SK-N-SH treated with all-trans-retinoic acid at 6 μM for 48 hours (cell line): ENCODE results near the gene PDE4B.
A peak's percentile ranks its signal among the peaks of the same experiment; 100 is the strongest.

Source experiments
- ATAC-seq: fragments of 200-7000 bp; cut with Tn5 transposase; 3 replicates; pipeline ENCODE4 v1.9.1; 2020; ENCODE audit warnings: mild to moderate bottlenecking, moderate library complexity
- ARNTL ChIP-seq: fragments of 450-650 bp; formaldehyde crosslinking; IDR thresholded peaks from 2 replicates; pipeline ENCODE4 v1.5.0; 2020; ENCODE audit warnings: low read depth, mild to moderate bottlenecking, moderate library complexity, borderline replicate concordance
- BACH2 ChIP-seq: fragments of 250-450 bp; sonication (Bioruptor Pico); IDR thresholded peaks from 2 replicates; pipeline ENCODE4 v1.9.0; 2021; ENCODE audit warnings: mild to moderate bottlenecking, borderline replicate concordance
- CREB5 ChIP-seq: fragments of 250-450 bp; sonication (Bioruptor Pico); IDR thresholded peaks from 2 replicates; pipeline ENCODE4 v1.5.1; 2020; ENCODE audit warnings: low read depth, mild to moderate bottlenecking, moderate library complexity
- CSDC2 ChIP-seq: fragments of 250-450 bp; sonication (Bioruptor Pico); IDR thresholded peaks from 2 replicates; pipeline ENCODE4 v1.5.0; 2020; ENCODE audit warnings: mild to moderate bottlenecking, moderate library complexity
- ESRRG ChIP-seq: fragments of 250-450 bp; sonication (Bioruptor Pico); IDR thresholded peaks from 2 replicates; pipeline ENCODE4 v1.6.1; 2021; ENCODE audit warnings: mild to moderate bottlenecking
- GLIS3 ChIP-seq: fragments of 250-450 bp; sonication (Bioruptor Pico); IDR thresholded peaks from 2 replicates; pipeline ENCODE4 v1.5.0; 2020; ENCODE audit warnings: mild to moderate bottlenecking, moderate library complexity
- ISL1 ChIP-seq: fragments of 250-450 bp; sonication (Bioruptor Pico); IDR thresholded peaks from 2 replicates; pipeline ENCODE4 v2.1.2; 2022; ENCODE audit warnings: mild to moderate bottlenecking, moderate library complexity
- OSR1 ChIP-seq: fragments of 250-450 bp; sonication (Bioruptor Pico); IDR thresholded peaks from 2 replicates; pipeline ENCODE4 v1.8.0; 2022; ENCODE audit warnings: moderate library complexity, mild to moderate bottlenecking, inconsistent platforms
- PATZ1 ChIP-seq: fragments of 250-450 bp; sonication (Bioruptor Pico); IDR thresholded peaks from 2 replicates; pipeline ENCODE4 v1.8.0; 2020; ENCODE audit warnings: mild to moderate bottlenecking, moderate library complexity, borderline replicate concordance
- RARB ChIP-seq: fragments of 250-450 bp; sonication (Bioruptor Pico); IDR thresholded peaks from 2 replicates; pipeline ENCODE4 v1.8.0; 2021; ENCODE audit warnings: mild to moderate bottlenecking, moderate library complexity
- SNAI2 ChIP-seq: fragments of 250-450 bp; sonication (Bioruptor Pico); IDR thresholded peaks from 2 replicates; pipeline ENCODE4 v1.5.0; 2020; ENCODE audit warnings: mild to moderate bottlenecking, moderate library complexity
- TCF4 ChIP-seq: fragments of 250-450 bp; sonication (Bioruptor Pico); IDR thresholded peaks from 2 replicates; pipeline ENCODE4 v1.8.0; 2021; ENCODE audit warnings: mild to moderate bottlenecking, moderate library complexity, borderline replicate concordance
- TOX ChIP-seq: fragments of 250-450 bp; sonication (Bioruptor Pico); IDR thresholded peaks from 2 replicates; pipeline ENCODE4 v1.8.0; 2021; ENCODE audit warnings: mild to moderate bottlenecking, moderate library complexity, borderline replicate concordance
- TSHZ2 ChIP-seq: fragments of 250-450 bp; sonication (Bioruptor Pico); IDR thresholded peaks from 2 replicates; pipeline ENCODE4 v1.5.0; 2020; ENCODE audit warnings: mild to moderate bottlenecking, moderate library complexity
- ZC3H10 ChIP-seq: fragments of 250-450 bp; sonication (Bioruptor Pico); IDR thresholded peaks from 2 replicates; pipeline ENCODE4 v1.5.1; 2021; ENCODE audit warnings: mild to moderate bottlenecking, moderate library complexity
- ZFP30 ChIP-seq: fragments of 450-650 bp; formaldehyde crosslinking; IDR thresholded peaks from 2 replicates; pipeline ENCODE4 v1.5.0; 2022; ENCODE audit warnings: mild to moderate bottlenecking, moderate library complexity
- ZNF565 ChIP-seq: fragments of 450-650 bp; formaldehyde crosslinking; conservative IDR thresholded peaks from 2 replicates; pipeline ENCODE4 v1.5.0; 2020; ENCODE audit warnings: low read depth, mild to moderate bottlenecking, moderate library complexity
- ZNF70 ChIP-seq: fragments of 450-650 bp; formaldehyde crosslinking; IDR thresholded peaks from 2 replicates; pipeline ENCODE4 v1.5.0; 2020; ENCODE audit warnings: mild to moderate bottlenecking, moderate library complexity
- ZNF8 ChIP-seq: fragments of 450-650 bp; formaldehyde crosslinking; IDR thresholded peaks from 2 replicates; pipeline ENCODE4 v1.5.0; 2020; ENCODE audit warnings: mild to moderate bottlenecking, moderate library complexity
- TF ChIP-seq, protein P1 (sequence below): fragments of 250-450 bp; sonication (Bioruptor Pico); IDR thresholded peaks from 2 replicates; pipeline ENCODE4 v1.5.1; 2021; ENCODE audit warnings: mild to moderate bottlenecking, moderate library complexity
- TF ChIP-seq, protein P2 (sequence below): fragments of 250-450 bp; sonication (Bioruptor Pico); IDR thresholded peaks from 2 replicates; pipeline ENCODE4 v1.8.0; 2021; ENCODE audit warnings: low read depth, mild to moderate bottlenecking, moderate library complexity, borderline replicate concordance

PDE4B gene

GRCh38 chr1:65791801-65792668 is 660 bp upstream of the PDE4B start:
- TF ChIP-seq ZNF565 (CRISPR knock-in tag): no peak
- TF ChIP-seq ARNTL (CRISPR knock-in tag): no peak
- TF ChIP-seq TCF4: no peak
- TF ChIP-seq TSHZ2 (CRISPR knock-in tag): no peak
- TF ChIP-seq, protein P1, sequence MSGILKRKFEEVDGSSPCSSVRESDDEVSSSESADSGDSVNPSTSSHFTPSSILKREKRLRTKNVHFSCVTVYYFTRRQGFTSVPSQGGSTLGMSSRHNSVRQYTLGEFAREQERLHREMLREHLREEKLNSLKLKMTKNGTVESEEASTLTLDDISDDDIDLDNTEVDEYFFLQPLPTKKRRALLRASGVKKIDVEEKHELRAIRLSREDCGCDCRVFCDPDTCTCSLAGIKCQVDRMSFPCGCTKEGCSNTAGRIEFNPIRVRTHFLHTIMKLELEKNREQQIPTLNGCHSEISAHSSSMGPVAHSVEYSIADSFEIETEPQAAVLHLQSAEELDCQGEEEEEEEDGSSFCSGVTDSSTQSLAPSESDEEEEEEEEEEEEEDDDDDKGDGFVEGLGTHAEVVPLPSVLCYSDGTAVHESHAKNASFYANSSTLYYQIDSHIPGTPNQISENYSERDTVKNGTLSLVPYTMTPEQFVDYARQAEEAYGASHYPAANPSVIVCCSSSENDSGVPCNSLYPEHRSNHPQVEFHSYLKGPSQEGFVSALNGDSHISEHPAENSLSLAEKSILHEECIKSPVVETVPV (CRISPR knock-in tag): no peak
- no peak for TF ChIP-seq ESRRG
- no peak for TF ChIP-seq CSDC2 (CRISPR knock-in tag)
- TF ChIP-seq ZFP30 (CRISPR knock-in tag): no peak
- TF ChIP-seq BACH2: no peak
- peak; percentile 52 for ATAC-seq

GRCh38 chr1:65793359-65793732 is 651 bp downstream of the PDE4B start:
- TF ChIP-seq RARB (CRISPR knock-in tag) (no peak), ZC3H10 (CRISPR knock-in tag) (no peak), TCF4 (no peak), CSDC2 (CRISPR knock-in tag) (no peak), ZNF8 (CRISPR knock-in tag) (no peak), ESRRG (no peak), CREB5 (CRISPR knock-in tag) (no peak), PATZ1 (CRISPR knock-in tag) (no peak), SNAI2 (CRISPR knock-in tag) (no peak), BACH2 (no peak), TOX (CRISPR knock-in tag) (no peak), OSR1 (no peak), GLIS3 (no peak), ZFP30 (CRISPR knock-in tag) (no peak), ARNTL (CRISPR knock-in tag) (no peak), ZNF565 (CRISPR knock-in tag) (no peak), ZNF70 (CRISPR knock-in tag) (no peak), ISL1 (no peak)
- TF ChIP-seq, protein P2, sequence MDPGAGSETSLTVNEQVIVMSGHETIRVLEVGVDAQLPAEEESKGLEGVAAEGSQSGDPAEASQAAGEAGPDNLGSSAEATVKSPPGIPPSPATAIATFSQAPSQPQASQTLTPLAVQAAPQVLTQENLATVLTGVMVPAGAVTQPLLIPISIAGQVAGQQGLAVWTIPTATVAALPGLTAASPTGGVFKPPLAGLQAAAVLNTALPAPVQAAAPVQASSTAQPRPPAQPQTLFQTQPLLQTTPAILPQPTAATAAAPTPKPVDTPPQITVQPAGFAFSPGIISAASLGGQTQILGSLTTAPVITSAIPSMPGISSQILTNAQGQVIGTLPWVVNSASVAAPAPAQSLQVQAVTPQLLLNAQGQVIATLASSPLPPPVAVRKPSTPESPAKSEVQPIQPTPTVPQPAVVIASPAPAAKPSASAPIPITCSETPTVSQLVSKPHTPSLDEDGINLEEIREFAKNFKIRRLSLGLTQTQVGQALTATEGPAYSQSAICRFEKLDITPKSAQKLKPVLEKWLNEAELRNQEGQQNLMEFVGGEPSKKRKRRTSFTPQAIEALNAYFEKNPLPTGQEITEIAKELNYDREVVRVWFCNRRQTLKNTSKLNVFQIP (CRISPR knock-in tag): no peak
- TF ChIP-seq, protein P1 (CRISPR knock-in tag): no peak
- ATAC-seq: peak; percentile 56
